H7 (cell line): ENCODE results near the gene FAM47B. TPM values are rescaled to one million over a fixed set of nuclear protein-coding genes. Genes with fewer than 3 reads are reported as not detected.

Experiments
- DNase-seq: peaks from one replicate; pipeline ENCODE4 v3.0.0; 2012
- H3K27me3 ChIP-seq: 2 replicates; pipeline ENCODE4 v1.6.0; 2011; ENCODE audit warnings: mild to moderate bottlenecking, low read length; ENCODE audit not compliant: control insufficient read depth, insufficient read depth
- H3K36me3 ChIP-seq: replicated peaks from 2 replicates; pipeline ENCODE4 v1.5.1; 2011; ENCODE audit warnings: low read length; ENCODE audit not compliant: control insufficient read depth, insufficient read depth
- H3K4me3 ChIP-seq: 2 replicates; pipeline ENCODE4 v1.5.1; 2011; ENCODE audit warnings: low read depth, mild to moderate bottlenecking, control low read depth, low read length, moderate library complexity; ENCODE audit not compliant: insufficient read depth
- total RNA-seq: library from RNA; depleted of rRNA; stranded (reverse); fragments of >200 nt; shearing (Covaris generic); gene quantifications from 2 replicates; pipeline ENCODE4 v1.2.3, GENCODE V29; 2014; rRNA removed

FAM47B gene
- not detected in 2 replicates for total RNA-seq

DNA sequence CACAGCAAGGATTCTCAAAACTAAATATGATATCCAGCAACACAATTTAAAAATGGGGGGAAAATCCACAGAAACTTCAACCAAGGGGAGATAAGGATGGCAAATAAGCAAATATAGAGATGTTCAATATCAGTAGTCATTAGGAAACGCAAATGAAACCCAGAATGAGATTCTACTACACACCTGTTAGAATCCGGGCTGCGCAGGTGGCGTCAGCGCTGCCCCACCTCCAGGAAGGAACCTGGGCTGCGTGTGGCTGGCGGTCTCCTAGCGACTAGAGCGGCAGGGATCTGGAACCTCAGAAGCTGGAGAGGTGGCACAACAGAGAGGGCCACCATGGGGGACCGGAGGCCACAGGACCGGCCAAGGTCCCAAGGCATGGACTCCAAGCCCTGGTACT, at the start of gene FAM47B:
FAM47B (plus strand) TSS at position 301 of the 400 bp plus-strand sequence; CDS start at position 337, 36 bp downstream.
- no peak for DNase-seq
- Histone ChIP-seq H3K36me3 (no peaks in the 10 kb centered on the region), H3K4me3 (no peak within 1 kb of the TSS), H3K27me3 (no peaks in the 10 kb centered on the region; the same call in 1 of the 2 replicates)

DNA sequence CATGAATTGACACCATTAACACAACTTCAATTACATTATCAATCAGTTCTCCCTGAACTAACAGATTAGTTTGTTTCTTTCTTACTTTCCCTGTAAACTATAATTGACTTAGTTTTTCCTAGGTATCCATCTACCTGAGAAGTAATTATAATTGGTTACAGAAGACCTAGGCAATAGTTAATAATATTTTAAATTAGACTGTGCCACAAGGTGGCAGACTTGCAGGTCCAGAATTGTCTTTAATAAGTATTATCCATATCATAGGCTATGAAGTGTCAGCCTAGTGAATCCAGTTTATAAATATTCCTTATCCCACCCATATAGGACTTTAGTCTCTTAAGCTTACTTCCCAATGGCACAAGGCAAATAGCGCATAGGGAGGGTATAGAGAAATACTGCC, 48.9 kb upstream of the FAM47B start:
- Histone ChIP-seq H3K27me3 (no peaks in the 10 kb centered on the region), H3K36me3 (no peaks in the 10 kb centered on the region), H3K4me3 (no peak overlapping the region)
- no peak for DNase-seq

DNA sequence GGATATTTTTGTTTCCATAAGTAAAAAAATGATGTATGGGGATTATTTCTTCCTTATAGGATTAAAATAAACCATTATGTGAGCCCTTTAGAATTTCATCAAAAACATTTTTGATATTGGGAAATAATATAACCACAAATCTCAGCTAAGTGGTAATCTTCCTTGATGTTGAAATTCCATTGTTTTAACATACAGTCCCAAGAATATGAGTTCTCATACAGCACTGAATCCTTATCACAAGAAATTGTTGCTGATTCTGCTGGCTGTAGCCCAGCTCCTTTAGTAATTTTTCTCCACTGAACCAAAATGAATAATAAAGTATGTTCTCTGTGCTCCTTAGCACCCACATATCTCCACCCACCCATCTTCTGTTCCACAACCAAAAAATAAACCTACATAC, 41.9 kb upstream of the FAM47B start:
- H3K27me3 ChIP-seq: no peaks in the 10 kb centered on the region
- DNase-seq: no peak
- no peak overlapping the region for H3K4me3 ChIP-seq
- no peaks in the 10 kb centered on the region for H3K36me3 ChIP-seq

DNA sequence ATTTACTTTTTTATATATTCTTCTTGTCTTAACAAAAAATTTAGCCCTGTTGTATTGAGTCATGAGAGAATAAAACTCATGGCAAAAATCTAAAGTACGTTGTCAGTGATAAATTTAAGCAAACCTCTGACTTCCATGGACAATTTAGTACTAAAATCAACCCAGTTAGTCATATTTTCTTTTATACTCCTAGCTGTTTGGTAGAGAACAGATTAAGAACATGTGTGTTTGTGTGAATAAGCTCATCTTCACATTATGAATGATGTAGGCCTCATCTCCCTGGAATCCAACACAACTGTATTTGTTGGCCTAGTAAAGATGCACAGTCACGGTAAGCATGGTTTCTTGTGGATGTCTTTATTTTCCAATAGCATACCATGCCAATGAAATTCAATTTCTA, 40.8 kb upstream of the FAM47B start:
- no peaks in the 10 kb centered on the region for H3K36me3 ChIP-seq
- no peak for DNase-seq
- H3K27me3 ChIP-seq: no peaks in the 10 kb centered on the region
- no peak overlapping the region for H3K4me3 ChIP-seq

DNA sequence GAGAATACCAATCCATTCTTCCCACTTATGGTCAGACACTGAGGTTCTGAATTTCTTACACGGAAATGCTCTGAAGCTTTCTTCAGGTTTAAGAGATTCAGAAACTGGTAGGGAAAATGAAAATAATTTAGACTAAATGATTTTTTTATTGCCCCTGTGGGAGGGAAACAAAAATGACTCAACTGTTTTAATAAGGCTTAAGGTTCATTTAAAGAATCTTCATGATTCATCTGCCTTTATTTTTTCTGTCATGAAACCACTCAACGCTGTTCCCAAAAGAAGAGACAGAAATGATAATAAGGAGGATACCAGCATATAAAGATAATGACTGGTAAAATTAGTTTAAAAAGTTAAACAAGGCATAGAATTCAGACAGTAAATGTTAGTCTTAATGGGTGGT, 39.3 kb upstream of the FAM47B start:
- Histone ChIP-seq H3K36me3 (no peaks in the 10 kb centered on the region), H3K4me3 (no peak overlapping the region), H3K27me3 (no peaks in the 10 kb centered on the region)
- no peak for DNase-seq

DNA sequence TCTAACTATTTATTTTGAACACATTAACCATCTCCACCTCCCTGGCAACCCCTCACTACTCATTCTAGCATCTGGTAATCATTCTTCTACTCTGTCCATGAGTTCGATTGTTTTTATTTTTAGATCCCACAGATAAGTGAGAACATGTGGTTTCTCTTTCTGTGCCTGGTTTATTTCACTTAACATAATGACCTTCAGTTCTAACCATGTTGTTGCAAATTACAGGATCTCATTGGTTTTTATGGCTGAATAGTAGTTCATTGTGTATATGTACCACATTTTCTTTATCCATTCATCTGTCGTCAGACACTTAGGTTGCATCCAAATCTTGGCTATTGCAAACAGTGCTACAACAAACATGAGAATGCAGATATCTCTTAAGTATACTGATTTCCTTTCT, 33.4 kb upstream of the FAM47B start:
- Histone ChIP-seq H3K4me3 (no peak overlapping the region), H3K36me3 (no peaks in the 10 kb centered on the region), H3K27me3 (no peaks in the 10 kb centered on the region)
- no peak for DNase-seq

DNA sequence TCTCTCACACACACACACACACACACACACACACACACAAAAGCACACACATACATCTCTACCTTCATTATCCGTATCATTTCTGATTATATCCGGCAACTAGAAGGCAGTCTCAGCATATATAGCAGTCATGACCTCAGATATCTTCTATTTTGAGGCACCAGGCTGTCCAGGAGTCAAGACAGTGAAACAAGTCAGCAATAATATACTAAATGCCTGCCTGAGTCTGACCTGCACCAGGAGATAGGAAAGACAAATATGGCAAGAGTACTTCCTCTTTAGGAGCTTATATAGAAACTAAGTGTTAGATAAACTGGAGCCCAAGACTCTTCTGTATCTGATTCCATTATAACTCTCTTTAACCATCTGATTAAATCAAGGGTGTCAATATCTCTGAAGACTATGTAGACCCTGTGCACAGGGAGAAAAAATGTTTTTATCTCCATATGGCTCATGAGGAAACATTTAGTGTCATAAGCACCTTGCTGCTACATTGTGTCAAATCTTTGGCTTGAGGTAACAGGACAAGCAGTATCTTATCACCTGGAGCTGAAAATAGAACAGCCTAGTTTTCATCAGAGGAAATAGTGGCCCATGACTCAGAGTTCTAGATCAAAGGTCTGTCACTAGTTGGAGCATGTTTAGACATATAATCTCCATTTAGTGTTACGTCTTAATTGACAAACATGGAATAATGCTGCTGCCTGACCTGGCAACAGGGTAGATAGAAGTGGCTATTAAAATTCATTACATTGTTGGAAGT, 27.0 kb upstream of the FAM47B start:
- H3K27me3 ChIP-seq: no peaks in the 10 kb centered on the region
- H3K4me3 ChIP-seq: no peak overlapping the region
- H3K36me3 ChIP-seq: no peaks in the 10 kb centered on the region
- no peak for DNase-seq

DNA sequence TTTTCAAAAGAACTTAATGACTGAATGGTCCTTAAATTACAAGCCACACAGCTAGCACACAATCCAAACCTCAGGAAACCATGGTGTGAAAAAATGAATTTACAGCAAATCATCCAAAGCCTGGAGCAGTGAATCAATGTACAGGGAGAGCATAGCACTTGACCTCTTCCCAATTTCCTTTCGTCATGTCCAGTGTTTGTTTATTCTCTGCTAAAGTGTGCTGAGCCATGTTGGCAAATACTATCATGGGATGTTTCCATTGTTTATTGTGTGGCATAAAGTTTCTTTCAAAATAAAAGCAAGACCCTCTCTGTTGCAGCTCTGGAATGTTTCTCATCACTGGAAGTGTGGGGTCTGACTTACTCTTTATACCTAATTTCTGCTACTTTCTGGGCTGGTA, 25.4 kb upstream of the FAM47B start:
- Histone ChIP-seq H3K36me3 (no peaks in the 10 kb centered on the region), H3K4me3 (no peak overlapping the region), H3K27me3 (no peaks in the 10 kb centered on the region)

DNA sequence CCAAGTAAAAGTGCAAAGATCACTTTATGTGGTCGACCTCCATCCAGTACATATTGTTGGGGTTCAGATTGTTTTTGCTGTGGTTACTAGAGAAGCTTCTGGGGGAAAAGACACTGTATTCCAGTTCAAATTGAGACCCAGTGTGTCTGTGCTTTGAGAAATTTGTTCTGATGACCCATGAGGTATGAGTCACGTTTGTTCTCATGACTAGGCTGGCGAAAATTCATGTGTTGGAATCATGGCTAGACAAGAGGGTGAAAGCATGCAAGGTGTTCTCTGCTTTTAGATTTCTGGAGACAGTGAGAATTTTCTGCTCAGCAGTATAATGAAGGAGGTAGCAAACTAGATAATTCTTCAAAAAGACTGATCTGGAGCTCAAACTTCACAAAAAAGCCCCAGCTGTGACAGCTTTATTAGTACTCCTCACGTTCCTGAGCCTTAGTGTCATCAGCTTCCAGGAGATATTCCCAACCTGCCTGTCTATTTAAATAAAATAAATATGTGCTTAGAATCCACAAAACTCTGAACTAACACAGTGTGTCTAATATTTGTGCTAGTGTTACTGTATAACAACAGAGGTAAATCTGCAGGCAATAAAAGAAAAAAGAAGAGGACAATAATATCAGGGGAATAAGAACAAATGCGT, 24.4 kb upstream of the FAM47B start:
- DNase-seq: no peak
- H3K27me3 ChIP-seq: no peaks in the 10 kb centered on the region
- no peak overlapping the region for H3K4me3 ChIP-seq
- H3K36me3 ChIP-seq: no peaks in the 10 kb centered on the region

More for the DNA sequence above, 25.4 kb upstream of the FAM47B start:
- DNase-seq: no peak

DNA sequence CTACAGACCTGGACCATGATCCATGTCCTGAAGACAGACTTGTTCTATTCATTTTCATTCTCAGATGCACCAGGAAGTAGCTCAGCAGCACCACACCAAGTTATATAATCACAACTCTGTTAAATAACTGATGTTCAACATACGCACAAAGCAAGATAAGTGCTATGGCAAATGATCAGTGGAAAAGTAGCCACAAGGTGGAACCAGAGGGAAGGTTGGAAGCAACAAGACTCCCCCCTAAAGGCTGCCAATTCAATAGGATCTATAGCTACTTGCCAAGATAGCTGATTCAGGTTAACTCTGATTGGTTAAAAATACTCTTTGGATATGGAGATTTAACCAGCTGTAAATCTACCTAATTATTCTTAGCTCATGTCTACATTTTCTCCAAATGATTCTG, 23.7 kb upstream of the FAM47B start:
- Histone ChIP-seq H3K27me3 (no peaks in the 10 kb centered on the region), H3K4me3 (no peak overlapping the region), H3K36me3 (no peaks in the 10 kb centered on the region)
- DNase-seq: peak; percentile 58

DNA sequence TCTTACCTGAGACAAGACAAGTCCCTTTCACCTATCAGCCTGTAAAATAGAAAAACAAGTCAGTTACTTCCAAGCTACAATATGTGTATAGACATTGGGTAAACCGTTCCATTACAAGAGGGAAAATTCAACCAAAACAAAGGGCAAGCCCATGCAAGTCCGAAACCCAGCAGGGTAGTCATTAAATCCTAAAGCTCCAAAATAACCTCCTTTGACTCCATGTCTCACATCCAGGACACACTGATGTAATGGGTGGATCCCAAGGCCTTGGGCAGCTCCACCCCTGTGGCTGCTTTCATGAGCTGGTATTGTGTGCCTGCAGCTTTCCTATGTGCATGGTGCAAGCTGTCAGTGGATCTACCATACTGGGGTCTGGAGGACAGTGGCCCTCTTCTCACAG, 14.7 kb upstream of the FAM47B start:
- Histone ChIP-seq H3K36me3 (no peaks in the 10 kb centered on the region), H3K27me3 (no peaks in the 10 kb centered on the region), H3K4me3 (no peak overlapping the region)
- no peak for DNase-seq

DNA sequence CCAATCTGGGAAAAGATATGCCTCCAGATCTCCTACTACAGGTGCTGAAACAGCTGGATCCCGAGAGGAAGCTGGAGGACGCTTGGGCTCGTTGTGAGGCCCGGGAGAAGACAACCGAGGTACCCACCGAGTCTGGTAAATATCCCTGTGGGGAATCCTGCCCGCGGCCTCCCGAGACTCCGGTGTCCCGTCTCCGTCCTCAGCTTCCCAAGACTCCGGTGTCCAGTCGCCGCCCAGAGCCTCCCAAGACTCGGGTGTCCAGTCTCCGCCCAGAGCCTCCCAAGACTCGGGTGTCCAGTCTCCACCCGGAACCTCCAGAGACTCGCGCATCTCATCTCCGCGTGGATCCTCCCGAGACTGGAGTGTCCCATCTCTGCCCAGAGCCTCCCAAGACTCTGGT, 639 bp downstream of the FAM47B start:
- DNase-seq: no peak
- no peaks in the 10 kb centered on the region for H3K36me3 ChIP-seq
- H3K27me3 ChIP-seq: no peaks in the 10 kb centered on the region; the same call in 1 of the 2 replicates
- no peak overlapping the region for H3K4me3 ChIP-seq

DNA sequence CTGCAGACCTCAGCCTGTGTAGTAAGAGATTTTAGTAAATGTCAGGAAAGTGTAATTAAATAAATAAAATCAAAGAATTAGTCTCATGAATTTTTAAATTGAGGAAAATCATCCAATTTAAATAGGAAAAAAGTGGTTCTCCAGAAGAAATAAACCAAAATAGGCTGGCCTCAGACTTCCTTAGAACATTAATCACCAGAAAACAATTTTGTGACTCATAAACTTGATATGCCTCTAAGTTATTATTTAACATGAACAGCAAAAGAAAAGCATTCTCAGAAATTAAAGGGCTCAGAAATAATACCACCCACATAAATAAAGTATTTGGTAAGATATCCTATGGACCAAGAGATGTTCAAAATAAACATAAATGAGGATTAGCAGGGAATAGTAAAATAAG, 14.3 kb downstream of the FAM47B start:
- Histone ChIP-seq H3K27me3 (no peaks in the 10 kb centered on the region), H3K4me3 (no peak overlapping the region), H3K36me3 (no peaks in the 10 kb centered on the region)
- no peak for DNase-seq

DNA sequence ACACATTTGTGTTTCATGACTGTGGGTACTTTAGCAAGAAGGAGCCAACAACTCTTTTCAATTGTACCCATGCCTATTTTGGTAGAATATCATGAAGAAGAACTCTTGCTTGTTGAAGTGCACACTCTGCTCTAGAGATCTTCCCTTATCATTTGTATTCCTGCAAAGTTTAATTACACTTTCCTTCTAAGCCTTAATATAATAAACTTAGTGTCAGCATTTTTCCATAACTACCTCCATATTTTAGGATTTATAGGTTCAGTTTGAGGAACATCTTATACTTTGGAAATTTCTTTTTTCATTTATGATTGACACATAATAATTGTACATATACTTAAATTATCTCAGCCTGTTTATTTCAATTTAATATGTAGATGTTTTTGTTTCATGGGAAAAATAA, 19.1 kb downstream of the FAM47B start:
- Histone ChIP-seq H3K4me3 (no peak overlapping the region), H3K27me3 (no peaks in the 10 kb centered on the region), H3K36me3 (no peaks in the 10 kb centered on the region)
- DNase-seq: no peak

DNA sequence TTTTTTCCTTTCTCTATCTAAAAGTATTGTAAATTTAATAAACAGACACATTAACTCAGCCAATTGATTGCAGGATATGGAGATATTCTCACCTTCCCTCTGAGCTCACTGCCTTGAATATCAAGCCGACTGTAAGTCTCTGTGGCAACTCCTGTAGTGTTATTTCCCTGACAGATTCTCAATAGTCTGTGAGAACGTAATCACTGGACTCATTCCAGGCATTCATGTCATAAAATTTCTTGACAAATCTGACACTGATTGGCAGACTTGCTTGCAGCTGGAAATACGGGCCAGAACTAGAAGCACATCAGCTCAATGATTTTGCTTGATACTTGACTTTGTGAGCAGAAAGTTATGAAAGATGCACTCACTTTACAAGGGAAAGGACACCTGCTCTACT, 29.6 kb downstream of the FAM47B start:
- Histone ChIP-seq H3K27me3 (no peaks in the 10 kb centered on the region), H3K36me3 (no peaks in the 10 kb centered on the region), H3K4me3 (no peak overlapping the region)
- no peak for DNase-seq
